Activated CD4-positive, alpha-beta T cell treated with anti-CD3 and anti-CD28 coated beads, Interleukin-2, amount 50 U/mL, for 1 hour (primary cell): Measurements from ENCODE around the gene FHOD3.

ENCODE experiments used
- DNase-seq: peaks from one replicate; pipeline ENCODE4 v3.0.0-alpha.2; 2020

FHOD3 gene

DNA sequence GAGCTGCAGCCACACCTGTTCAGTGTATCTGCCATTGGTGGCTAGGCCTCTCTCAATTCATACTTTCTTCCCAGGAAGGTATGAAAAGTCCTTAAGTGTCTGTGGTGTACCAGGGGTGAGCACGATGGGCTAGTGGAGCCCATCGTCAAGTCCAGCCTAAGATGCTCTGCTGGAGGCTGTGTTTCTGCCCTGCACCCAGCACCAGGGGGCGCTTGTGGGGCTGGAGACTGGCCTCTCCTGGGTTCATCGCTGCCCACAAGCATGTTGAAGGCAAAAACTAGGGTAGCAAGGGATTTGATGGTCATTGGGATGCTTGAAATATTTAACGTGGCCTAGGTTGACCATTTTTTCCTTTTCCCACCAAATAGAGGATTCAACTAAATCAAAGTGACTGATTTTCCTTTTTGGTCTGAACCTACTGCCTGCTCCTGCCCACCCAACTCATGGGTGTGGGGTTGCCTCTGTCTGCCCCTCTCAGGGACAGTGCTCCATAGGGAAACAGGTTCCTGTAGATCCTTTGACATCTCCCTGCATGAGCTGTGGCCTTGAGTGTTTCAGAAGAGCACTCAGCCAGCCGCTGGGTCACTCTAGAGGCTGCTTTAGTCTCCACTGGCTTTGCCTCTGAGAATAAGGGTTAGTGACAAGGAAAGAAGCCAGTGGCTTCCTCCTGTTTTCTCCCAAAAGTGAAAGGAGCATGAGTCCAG lies 472.2 kb downstream of the FHOD3 start:
- no peak for DNase-seq

DNA sequence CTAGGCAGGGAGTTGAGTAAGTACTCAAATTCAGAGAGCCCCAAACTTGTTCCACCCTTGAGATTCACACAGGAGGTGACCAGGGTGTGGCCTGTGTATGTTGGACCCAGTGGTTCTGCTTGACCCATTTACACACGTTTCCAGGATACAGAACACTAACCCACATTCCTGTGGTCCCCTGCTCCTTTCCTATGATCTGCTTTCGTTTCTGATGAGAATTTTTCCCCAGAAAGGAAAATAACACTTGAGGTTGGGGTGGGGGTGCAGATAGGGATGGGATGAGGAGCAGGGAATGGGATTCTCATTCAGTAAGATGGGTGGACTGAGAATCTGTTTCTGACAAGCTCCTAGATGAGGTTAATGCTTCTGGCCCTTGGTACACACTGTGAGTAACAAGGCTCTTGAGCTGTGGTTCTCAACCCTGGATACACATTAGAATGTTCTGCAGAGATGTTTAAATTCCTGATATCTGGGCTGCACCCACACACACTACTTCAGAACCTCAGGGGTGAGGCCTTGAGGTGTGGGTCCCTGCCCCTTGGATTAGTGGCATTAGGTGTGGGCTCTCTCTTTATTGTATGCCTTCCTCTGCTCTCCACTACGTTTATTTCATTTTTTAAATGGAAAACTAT lies 472.9 kb downstream of the FHOD3 start:
- no peak for DNase-seq

DNA sequence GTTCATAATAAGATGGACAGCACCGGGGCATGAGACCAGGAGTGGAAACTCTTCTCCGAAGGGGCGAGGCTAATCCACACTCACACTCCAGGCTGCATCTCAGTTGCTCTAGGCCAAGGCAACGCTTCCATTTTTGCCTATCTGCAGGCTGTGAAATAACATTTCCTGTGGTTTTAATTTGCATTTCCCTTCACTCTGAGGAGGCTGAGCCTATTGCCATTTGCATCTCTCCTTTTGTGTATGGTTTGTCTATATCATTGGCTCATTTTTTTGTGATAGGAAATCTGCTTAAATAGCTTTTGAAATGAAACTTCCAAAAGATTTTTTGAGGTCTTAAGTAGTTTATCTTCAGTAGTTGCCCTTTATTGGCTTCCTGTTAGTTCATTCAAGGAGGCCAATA lies 473.7 kb downstream of the FHOD3 start:
- DNase-seq, result no peak

DNA sequence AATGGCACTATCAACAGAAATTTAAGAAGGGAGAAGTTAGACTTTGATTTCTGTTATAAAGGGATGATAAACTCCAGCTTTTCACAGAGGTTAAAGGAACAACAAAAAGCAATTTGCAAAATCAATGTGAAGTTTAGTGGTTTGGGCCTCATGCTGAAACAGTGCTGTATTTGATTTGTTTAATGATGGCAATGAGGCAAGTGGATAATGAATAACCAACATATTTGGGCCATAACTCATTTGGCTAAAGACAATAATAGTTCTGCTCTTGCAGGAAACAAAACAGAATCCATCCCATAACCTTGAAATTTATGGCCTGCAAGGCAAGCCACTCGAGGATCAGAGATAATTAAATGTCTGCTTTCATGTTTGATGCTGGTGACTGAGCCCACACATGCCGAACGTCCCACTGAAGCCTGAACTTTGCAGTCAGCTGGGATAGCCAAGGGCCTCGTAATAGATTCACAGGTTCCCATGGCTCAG lies 474.8 kb downstream of the FHOD3 start:
- DNase-seq, result no peak

DNA sequence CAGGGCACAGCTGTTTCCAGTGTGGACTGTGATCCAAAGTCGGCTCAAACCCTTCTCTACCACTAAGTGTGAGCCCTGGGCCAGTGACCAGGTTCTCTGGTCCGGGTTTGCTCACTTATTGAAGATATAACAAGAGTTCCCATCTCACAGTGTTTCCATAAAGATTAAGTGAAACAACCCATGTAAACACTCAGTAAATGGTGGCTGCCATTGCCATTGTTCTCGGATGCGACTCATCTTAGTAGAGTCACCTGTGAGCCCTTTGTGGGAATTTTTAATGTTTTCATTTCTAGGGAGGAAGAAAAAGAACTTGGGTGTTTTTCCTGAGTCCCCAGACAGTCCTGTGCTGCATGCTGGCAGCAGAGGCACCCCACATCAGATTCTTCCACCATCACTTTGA lies 477.9 kb downstream of the FHOD3 start:
- no peak for DNase-seq

DNA sequence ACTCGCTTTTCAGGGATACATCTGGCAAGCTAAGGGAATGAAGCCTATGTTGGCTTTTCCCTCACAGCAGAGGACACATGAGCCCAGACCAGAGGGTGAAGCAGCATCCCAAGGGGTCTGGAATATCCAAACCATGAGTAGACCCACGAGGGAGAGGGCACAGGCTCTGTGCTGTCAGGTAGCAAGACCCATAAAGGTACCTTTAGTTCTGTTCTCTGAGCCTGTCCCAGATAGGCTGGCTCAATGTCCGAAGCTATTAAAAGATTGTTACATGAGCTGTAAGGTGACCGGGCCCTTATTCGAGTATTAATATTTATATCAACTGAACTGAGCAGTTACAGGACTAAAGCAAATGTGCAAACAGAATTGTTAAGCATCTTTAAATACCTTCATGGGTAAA lies 479.1 kb downstream of the FHOD3 start:
- DNase-seq, result no peak

DNA sequence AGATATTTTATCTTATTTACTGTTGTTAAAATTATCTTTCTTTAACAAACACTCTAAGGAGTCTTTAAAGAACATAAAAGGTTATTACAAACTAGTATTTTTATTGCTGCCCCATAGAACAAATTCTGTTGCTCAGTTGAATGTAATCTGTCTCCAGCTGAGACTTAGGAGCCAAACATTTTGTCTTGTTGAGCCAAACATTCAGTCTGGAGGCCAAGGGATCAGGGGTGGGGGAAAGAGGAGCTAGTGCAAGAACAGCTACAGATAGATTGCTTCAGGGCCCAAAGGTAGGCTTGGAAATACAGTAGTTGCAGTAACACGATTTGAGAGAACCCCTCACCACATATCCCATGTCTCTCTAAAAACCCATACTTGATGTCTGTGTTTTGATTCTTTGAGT lies 480.1 kb downstream of the FHOD3 start:
- DNase-seq, result no peak

DNA sequence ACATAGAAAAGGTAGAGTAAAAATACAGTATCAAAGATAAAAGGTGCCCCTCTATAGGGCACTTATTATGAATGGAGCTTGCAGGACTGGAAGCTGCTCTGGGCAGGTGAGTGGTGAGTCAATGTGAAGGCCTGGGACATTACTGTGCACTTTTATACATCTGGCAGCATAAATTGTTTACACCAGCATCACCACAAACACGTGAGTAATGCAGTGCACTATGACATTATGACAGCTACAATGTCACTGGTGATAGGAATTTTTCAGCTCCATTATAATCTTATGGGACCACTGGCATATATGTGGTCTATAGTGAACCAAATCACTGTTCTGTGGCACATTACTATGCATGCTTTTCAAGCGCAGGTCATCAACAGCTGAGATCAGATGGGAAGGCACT lies 483.2 kb downstream of the FHOD3 start:
- DNase-seq, result no peak

DNA sequence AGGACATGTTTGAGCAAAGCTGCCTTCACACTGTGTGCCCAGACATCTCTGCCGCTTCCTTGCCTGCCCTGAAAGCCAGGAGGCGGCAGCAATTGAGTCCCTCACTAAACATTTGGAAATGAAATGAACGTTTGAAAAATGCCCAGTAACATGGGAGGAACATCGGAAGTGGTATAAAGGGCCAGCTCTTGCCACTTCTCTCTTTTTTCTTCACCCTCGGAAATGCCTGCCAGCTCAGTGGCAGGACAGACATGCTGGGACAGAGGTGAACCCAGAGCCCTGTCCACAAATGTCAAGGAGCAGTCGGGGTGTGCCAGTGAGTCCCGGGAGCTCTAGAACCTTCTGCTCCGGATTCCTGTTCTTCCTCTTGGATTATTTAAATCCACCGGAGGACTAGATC lies 485.2 kb downstream of the FHOD3 start:
- DNase-seq, result no peak

DNA sequence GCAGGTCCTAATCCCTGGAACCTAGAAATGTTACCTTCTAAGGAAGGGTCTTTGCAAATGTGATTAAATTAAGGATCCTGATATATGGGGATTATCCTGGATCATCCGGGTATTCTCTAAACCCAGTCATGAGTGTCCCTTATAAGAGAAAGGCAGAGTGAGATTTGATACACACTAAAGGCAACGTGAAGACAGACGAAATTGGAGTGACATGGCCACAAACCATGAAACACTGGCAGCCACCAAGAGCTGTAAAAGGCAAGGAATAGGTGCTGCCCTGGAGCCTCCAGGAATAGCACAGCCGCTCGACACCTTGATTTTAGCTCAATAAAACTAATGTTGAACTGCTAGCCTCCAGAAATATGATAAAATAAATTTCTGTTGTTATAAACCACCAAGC lies 486.3 kb downstream of the FHOD3 start:
- DNase-seq, result no peak

DNA sequence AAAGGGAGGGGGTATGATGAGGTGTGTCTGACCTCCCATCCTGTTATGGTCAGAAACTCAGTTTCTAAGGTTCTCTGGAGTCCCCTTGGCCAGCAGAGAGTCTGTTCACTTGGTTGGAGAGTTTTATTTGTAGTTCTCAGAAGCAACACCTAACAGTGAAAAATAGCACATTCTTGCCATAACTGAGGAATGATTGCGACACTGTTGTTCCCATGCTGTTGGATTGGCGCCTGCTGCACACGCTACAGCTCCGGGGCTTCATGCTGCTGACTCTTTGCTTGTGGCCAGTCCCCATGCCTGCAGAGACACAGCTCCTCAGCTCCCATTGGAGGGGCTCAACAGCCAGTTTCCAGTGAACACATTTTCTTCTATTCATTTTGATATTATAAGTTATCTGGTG lies 489.2 kb downstream of the FHOD3 start:
- DNase-seq, result no peak

DNA sequence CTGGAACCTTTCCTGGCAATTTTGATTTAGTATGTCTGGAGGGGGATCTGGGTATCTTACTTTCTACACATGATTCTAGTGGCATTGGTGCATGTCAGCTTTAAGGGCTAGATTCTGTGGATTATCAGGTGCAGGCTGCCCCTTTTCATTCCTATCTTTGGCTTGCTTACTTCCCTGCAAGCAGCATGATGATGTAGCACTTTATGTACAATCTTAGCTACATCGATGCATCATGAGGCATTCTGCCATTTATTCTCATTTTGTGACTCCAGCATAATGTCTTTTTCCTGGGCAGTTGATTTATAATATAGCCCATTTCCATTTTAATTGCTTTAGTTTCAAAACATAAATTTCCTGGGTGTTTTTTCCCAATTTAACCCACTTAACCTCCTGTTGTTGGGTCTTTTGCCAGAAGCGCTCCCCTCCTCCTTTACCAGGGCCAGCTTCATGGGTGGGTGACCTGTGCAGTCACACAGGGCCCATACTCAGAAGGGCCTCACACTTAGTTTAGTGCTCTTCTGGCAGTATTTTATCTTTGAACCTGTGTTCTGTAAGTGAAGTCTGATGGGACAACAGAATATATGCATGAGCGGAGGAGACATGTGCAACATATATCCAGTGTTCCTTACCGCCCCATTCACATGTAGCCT lies 495.2 kb downstream of the FHOD3 start:
- no peak for DNase-seq

DNA sequence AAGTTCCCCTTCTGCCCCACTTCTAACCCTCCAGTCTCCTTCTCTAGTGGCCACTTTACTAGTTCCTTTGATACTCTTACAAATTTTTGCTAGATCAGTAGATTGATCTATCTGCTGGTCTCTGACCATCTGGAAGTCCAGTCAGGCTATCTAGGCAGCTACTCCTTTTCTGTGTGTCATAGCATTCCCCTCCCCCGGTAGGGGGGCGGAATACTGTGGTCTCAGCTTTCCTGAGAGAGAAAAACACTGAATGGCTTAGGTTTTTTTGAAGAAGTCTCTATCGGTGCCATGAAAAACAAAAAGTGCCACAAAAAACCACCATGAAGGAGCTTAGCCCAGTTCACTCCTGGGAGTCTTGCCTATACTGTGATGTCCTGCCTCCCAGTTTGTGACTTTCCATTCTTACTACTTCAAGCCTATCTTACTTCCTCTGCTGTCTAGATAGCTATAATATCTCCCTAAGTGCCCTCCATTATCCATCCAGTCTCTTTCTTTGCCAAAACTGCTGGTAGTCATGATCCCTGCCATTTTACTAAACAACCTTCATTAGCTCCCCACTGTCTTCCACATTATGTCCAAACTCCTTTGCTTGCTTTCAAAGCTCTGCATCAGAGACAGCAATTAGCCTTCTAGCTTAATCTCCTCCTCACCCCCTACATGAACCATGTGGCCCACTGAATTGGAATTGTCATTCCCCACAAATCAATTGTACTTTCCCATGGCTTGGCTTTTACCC lies 501.4 kb downstream of the FHOD3 start:
- DNase-seq, result no peak

DNA sequence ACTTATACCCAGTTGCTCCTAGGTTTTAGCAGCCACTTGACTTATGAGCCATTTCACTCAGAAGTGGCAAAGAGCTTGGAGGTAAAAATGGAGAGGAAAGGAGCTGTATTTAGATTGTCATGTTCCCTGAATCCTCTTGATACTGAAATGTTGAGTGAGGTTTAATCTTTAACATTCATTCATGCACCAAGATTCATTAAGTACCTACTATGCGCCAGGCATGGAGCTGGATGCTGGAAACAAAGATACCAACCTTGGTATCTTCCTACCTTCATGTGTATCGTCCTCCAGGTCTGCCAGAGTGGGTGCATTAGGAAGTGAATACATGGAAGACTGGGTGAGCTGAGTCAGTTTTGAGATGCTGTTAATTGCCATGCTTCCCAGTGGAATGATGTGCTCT lies 507.6 kb downstream of the FHOD3 start:
- no peak for DNase-seq

DNA sequence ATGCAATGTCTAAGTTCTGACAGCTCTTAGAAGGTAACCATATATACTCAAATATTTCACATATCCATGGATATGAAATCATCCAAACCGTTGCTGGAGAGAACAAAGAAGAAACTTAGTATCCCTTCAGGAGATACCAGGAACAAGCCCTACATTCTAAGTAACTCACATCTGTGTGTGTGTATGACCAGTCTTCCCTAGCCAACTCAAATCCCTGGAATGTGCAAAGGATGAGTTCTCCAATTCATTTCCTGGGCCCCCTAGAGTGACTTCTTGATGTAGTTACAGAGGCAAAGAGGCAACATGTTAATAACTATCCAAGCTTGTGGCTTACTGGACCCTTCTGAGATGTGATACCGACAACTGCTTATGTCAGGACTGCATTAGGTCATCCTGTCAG lies 511.2 kb downstream of the FHOD3 start:
- no peak for DNase-seq

DNA sequence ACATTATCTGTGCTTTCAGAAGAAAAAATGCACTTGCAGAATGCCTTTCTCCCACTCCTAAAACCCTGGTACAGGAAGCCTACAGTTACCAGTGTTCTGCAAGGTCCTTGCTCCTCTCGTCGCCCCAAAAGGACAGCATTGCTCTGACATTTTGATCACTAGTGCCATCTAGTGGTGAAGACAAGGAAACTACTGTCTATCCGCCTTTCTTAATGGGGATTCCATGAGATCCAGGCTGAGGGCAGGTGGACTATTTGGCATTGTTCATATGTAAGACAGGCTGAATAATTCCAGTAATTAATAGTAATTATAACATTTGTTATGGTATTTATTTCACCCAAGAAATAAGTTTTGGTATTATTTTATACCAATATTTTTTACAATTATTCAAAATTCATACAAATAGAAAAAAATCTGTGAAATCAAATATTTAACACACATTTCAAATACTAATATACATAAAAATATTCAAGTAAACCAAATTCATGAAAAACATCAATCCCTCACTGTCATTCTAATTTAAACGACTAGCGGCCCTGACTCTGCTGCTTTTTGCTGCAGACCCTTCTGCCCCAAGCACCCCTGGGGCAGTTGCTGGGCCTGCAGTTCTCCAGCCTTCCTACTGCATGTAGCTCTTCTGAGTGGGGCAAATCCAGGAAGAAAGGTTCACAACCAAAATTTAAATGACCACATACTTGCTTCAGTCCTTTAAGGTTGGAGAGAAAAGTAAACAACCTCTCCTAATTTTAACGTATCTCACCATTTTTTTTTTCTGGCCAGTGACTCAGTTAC lies 512.3 kb downstream of the FHOD3 start:
- DNase-seq, result peak; percentile 10

DNA sequence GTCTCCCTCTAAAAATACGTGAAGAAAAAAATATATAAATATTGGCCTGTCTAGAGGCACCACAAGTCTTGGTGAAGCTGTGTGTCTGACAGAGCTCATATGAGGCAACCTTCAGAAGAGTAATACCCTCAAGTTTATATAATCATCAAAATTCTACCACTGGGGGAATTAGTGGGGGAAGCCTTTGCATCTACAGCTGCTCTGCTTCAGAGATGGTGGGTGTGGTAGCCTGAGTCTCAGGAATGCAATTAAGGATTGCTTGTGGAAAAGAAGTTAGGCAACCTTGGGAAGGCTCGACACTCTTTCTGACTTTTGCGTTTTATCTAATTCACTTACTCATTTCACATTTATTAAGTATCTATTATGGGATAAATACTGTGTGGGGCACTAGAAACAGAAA lies 513.9 kb downstream of the FHOD3 start:
- no peak for DNase-seq

DNA sequence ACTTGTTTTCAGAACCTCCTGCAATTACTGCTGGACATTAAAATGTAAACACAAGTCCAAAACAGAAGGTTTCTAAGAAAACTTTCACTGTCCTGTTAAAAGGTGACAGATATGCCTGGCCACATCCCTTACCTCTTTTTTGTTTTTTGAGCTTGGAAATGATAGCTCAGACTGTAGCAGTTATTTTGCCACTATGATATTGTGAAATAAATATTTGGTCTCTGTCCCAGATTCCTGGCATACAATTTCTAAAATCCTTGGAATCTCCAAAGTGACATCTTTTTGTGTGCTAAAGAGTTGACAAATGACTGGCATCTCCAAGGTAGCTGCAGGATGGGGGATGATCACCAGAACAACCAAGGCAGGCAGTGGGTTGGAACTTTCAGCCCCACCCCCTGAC lies 514.4 kb downstream of the FHOD3 start:
- DNase-seq, result no peak

DNA sequence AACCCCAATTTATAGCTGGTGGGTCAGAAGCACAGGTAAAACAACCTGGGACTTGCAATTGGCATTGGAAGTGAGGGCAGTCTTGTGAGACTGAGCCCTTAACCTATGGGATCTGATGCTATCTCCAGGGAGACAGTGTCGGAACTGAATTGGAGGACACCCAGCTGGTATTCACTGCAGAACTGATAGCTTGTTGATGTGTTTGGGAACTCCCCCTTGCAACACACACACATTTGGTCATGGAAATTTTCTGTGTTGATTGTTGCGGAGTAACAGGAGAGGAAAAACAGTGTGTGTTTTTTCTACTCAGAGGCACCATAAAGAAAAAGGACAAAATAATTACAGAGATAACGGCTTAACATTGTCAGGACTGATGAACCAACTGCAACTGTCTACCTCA lies 515.2 kb downstream of the FHOD3 start:
- DNase-seq, result no peak

DNA sequence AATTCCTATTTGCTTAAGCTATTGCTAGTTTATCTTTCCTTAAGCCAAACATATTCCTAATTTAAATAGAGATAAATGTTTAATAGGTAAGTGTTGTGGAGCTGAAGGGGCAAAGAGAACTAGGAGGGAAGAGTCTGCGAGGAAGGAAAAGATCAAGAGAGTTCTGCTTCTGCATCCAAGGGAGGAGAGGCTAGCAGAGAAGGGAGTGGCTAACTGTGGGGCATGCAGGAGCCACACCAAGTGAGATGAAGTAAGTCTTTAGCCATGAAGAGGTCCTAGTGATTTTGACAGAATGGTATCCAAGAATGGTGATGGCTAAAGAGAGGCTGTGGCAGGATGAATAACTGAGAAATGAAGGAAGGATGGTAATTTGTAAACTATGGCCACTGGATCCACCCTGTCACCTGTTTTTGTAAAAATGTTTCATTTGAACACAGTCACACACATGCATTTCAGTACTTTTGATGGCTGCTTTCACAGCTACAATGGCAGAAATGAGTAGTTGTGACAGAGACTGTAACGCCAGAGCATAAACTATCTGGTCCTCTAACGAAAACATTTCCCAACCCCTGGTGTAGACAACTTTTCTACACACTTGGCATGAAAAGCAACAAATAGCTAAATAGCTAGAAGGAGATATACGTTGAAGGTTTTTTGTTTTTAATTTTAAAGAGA lies 515.7 kb downstream of the FHOD3 start:
- no peak for DNase-seq

DNA sequence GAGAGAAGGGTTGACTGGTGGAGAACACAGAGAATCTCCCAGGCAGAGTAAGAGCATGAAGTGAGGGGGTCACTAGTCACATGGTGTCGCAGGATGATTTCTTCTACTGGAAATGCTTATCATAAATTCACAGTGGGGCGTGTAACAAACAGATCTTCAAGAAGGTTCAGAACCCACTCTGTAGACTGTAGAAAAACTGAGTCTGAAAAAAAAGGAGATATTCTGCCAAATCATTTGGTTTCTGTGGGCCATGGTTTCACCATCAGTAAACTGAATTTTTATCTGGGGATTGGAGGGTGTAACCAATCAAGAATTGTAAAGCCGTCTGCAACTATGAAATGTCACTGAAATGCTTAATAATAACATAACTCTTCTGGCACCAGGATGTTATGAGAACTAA lies 516.3 kb downstream of the FHOD3 start:
- no peak for DNase-seq

DNA sequence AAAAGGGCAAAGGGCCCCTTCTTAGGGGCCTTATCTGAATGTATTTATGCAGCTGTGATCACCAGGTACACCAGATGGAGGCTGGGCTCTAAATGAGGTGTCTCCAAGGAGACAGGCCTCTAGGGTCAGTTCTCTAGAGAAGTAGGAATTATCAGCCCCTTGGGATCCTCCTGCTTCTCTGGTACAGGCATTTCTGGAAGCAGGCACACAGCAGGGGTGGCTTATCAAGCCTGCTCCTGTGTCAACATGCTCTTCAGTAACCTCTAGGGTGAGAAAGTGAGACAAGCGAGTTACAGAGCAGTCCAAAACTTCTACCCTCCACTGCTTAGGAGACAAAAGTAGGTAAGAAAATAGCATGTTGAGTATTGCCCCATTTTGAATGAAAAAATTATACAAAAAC lies 517.5 kb downstream of the FHOD3 start:
- DNase-seq, result no peak
